Activated T-cell treated with anti-CD3 and anti-CD28 coated beads, Interleukin-2, amount 50 U/mL, for 4 hours (primary cell): Measurements from ENCODE around the gene FBXL14. TPM values are rescaled to one million over a fixed set of nuclear protein-coding genes. Genes with fewer than 3 reads are reported as not detected.
"Not testable (repeated sequence)": the region's sequence is repeated elsewhere in the genome, so short reads cannot be mapped to it uniquely, and the experiment has no call there.

Experiments used
- ATAC-seq, 2 donors: fragments of 200-7000 bp; cut with Tn5 transposase; one replicate each; pipeline ENCODE4 v1.10.0; 2021
- DNase-seq: peaks from one replicate; pipeline ENCODE4 v3.0.0-alpha.2; 2020
- H3K27me3 Mint-ChIP-seq: one replicate; pipeline ENCODE4 v1.8.0; 2021; ENCODE audit warnings: low read depth, mixed read lengths
- H3K36me3 Mint-ChIP-seq: one replicate; pipeline ENCODE4 v1.8.0; 2022; ENCODE audit warnings: mixed read lengths; ENCODE audit not compliant: insufficient read depth
- H3K4me1 Mint-ChIP-seq: one replicate; pipeline ENCODE4 v1.8.0; 2021; ENCODE audit warnings: low read depth, mixed read lengths
- H3K4me3 Mint-ChIP-seq: one replicate; pipeline ENCODE4 v1.8.0; 2021; ENCODE audit warnings: mild to moderate bottlenecking, moderate library complexity, mixed read lengths
- H3K9me3 Mint-ChIP-seq: one replicate; pipeline ENCODE4 v1.8.0; 2021; ENCODE audit warnings: mixed read lengths
- total RNA-seq, 3 donors: library from RNA; stranded (reverse); gene quantifications; one replicate each; pipeline ENCODE4 v1.2.1, GENCODE V29; 2021

FBXL14 gene
- total RNA-seq, 3 donors from 2014 or later = 22.8 to 25.2 (median 23.7) TPM

DNA sequence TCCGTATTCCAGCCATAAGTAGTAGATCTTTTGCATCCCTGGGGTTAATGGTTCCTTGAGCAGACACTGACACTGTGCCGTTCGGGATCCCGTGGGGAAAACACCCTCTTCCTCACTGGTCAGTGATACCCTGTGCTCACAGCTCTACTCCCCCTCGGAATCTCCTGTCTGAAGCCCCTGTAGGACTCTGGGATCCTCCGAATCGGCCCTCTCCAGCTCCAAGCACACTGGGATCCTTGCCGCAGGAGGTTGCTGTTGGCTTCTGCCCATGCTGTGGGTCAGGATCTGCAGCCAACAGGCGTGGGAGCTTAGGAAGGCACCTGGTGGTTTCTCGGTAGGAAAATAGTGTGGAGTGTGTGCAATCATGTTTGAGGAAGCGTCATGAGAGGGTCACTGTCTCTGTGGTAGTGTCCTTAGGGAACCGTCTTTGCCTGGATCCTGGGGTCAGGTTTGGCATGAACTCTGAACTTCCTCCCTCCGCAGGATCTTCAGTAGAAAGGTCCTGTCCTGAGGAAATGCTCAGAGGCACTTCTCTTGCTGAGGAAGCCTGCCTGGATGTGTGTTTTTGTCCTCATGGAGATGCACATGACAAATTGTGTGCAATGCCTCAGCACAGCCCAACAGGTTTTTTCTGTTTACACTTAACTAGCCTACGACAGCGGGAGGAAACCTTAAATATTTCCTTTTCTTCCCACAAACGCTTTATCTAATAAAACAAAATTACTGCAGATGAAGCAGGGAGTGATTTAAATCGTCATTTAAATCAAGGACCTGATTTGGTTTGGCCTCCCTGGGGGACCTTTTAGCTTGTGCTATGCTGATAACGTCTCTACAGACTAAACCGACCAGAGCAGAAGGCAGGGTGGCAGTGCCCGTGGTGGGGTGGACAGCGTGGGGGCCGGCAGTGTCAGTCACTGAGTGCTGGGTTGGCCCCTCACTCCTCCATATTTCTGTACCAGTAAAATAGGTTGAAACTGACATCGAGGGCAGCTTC lies 18.7 kb downstream of the FBXL14 start:
- Mint-ChIP-seq H3K9me3 (no peaks in the 10 kb centered on the region), H3K27me3 (no peaks in the 10 kb centered on the region), H3K4me1 (no peaks in the 10 kb centered on the region), H3K36me3 (no peaks in the 10 kb centered on the region), H3K4me3 (no peak overlapping the region)
- ATAC-seq (no peak), DNase-seq (no peak)

GRCh38 chr12:1574865-1575259 lies 19.5 kb downstream of the FBXL14 start:
- DNase-seq (no peak), ATAC-seq (no peak)
- Mint-ChIP-seq H3K4me1 (no peaks in the 10 kb centered on the region), H3K9me3 (no peaks in the 10 kb centered on the region), H3K36me3 (peaks cover 3% of the 10 kb centered on the region), H3K4me3 (no peak overlapping the region), H3K27me3 (no peaks in the 10 kb centered on the region)

DNA sequence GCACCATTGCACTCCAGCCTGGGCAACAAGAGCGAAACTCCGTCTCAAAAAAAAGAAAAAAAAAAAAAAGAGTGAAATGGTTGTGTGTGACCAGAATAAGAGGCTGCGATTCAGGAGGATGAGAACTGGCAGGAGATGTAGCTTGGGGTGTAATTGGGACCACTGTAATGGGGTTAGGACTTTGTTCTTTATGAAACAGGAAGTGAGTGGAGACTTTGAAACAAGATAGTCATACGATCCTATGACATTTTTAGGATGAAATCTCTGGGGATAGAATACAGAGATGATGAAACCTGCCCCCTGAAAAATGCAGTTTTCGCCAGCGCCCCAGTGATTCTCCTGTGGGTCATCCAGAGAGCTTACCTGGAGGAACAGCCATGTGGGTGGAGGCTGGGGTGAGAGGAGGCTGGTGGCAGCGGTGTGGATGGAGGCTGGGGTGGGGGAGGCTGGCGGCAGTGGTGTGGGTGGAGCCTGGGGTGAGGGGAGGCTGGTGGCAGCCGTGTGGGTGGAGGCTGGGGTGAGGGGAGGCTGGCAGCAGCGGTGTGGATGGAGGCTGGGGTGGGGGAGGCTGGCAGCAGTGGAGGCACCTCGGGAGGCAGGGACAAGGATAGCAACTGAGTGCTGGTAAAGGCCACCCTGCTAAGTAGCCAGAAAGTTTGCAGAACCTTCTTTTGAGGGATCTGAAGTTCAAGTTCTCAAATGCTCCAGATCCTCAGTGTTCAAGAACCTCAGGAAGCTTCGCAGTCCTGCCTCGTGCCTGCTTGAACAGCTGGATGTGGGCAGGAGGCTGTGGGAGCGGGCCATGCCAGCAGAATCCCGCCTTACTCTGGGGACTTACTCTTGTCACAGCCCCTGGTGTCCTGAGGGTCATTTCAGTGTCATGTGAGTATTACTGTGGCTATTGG lies 20.2 kb downstream of the FBXL14 start:
- Mint-ChIP-seq H3K36me3 (peaks cover 3% of the 10 kb centered on the region), H3K9me3 (no peaks in the 10 kb centered on the region), H3K27me3 (no peaks in the 10 kb centered on the region), H3K4me1 (no peaks in the 10 kb centered on the region), H3K4me3 (no peak overlapping the region)
- no peak for DNase-seq
- ATAC-seq = no peak

- peaks cover 3% of the 10 kb centered on the region for H3K36me3 Mint-ChIP-seq
These were observed 21.6 kb downstream of the FBXL14 start for GRCh38 chr12:1572731-1573130.

GRCh38 chr12:1567852-1568251 lies 26.5 kb downstream of the FBXL14 start:
- H3K4me3 Mint-ChIP-seq = no peak overlapping the region
- no peaks in the 10 kb centered on the region for H3K27me3 Mint-ChIP-seq
- no peak for ATAC-seq
- no peaks in the 10 kb centered on the region for H3K9me3 Mint-ChIP-seq
- DNase-seq = no peak
- peaks cover 10% of the 10 kb centered on the region for H3K36me3 Mint-ChIP-seq
- no peaks in the 10 kb centered on the region for H3K4me1 Mint-ChIP-seq

More at GRCh38 chr12:1572731-1573130, 21.6 kb downstream of the FBXL14 start:
- ATAC-seq = no peak
- no peak for DNase-seq
- Mint-ChIP-seq H3K9me3 (no peaks in the 10 kb centered on the region), H3K4me3 (no peak overlapping the region), H3K4me1 (no peaks in the 10 kb centered on the region), H3K27me3 (no peaks in the 10 kb centered on the region)

- DNase-seq = no peak
- Mint-ChIP-seq H3K9me3 (no peaks in the 10 kb centered on the region), H3K36me3 (peaks cover 10% of the 10 kb centered on the region), H3K27me3 (no peaks in the 10 kb centered on the region), H3K4me1 (no peaks in the 10 kb centered on the region), H3K4me3 (no peak overlapping the region)
- no peak for ATAC-seq
These were observed 27.8 kb downstream of the FBXL14 start for GRCh38 chr12:1566449-1567135.

- DNase-seq (no peak), ATAC-seq (no peak)
- Mint-ChIP-seq H3K4me1 (no peaks in the 10 kb centered on the region), H3K4me3 (no peak overlapping the region), H3K36me3 (peaks cover 7% of the 10 kb centered on the region), H3K9me3 (no peaks in the 10 kb centered on the region), H3K27me3 (no peaks in the 10 kb centered on the region)
These were observed 29.2 kb downstream of the FBXL14 start for GRCh38 chr12:1565172-1565571.

- no peak for DNase-seq
- Mint-ChIP-seq H3K4me1 (no peaks in the 10 kb centered on the region), H3K36me3 (peaks cover 7% of the 10 kb centered on the region), H3K27me3 (no peaks in the 10 kb centered on the region), H3K4me3 (no peak overlapping the region), H3K9me3 (no peaks in the 10 kb centered on the region)
- ATAC-seq = no peak
These were observed 30.3 kb downstream of the FBXL14 start for GRCh38 chr12:1564067-1564466.

GRCh38 chr12:1562813-1563407 lies 31.5 kb downstream of the FBXL14 start:
- no peaks in the 10 kb centered on the region for H3K27me3 Mint-ChIP-seq
- no peaks in the 10 kb centered on the region for H3K4me1 Mint-ChIP-seq
- ATAC-seq (no peak), DNase-seq (no peak)
- no peaks in the 10 kb centered on the region for H3K9me3 Mint-ChIP-seq
- H3K4me3 Mint-ChIP-seq = no peak overlapping the region
- H3K36me3 Mint-ChIP-seq = peaks cover 7% of the 10 kb centered on the region

DNA sequence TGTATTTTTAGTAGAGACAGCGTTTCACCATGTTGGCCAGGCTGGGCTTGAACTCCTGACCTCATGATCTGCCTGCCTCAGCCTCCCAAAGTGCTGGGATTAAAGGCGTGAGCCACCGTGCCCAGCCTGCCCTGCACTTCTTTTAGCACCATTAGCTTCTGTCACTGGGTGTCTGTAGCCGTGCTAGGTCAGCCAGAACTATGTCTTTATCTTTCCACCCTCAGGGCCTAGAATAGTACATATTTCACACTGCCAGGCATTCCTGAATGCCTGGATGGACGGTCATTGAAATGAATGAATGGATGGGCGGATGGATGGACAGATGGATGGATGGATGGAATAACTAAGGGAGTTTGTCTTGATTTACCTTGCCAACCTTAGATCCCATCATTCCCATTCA lies 33.7 kb downstream of the FBXL14 start:
- Mint-ChIP-seq H3K36me3 (peaks cover 6% of the 10 kb centered on the region), H3K27me3 (no peaks in the 10 kb centered on the region), H3K4me1 (no peaks in the 10 kb centered on the region), H3K9me3 (no peaks in the 10 kb centered on the region), H3K4me3 (no peak overlapping the region)
- DNase-seq (no peak), ATAC-seq (no peak)

GRCh38 chr12:1559676-1560091 lies 34.7 kb downstream of the FBXL14 start:
- H3K36me3 Mint-ChIP-seq = peaks cover 2% of the 10 kb centered on the region
- no peak overlapping the region for H3K4me3 Mint-ChIP-seq
- H3K27me3 Mint-ChIP-seq = no peaks in the 10 kb centered on the region
- no peaks in the 10 kb centered on the region for H3K9me3 Mint-ChIP-seq
- no peaks in the 10 kb centered on the region for H3K4me1 Mint-ChIP-seq
- DNase-seq (no peak), ATAC-seq (no peak)

DNA sequence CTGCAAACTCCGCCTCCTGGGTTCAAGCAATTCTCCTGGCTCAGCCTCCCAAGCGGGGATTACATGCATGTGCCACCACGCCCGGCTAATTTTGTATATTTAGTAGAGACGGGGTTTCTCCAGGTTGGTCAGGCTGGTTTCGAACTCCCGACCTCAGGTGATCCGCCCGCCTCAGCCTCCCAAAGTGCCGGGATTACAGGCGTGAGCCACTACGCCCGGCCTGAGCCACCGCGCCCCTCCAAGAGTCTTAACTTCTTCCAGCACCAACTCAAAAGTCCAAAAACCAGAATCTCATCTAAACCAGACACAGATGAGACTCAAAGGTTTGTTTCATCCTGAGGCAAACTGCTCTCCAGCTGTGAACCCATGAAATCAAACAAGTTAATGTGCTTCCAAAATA lies 36.3 kb downstream of the FBXL14 start:
- H3K4me3 Mint-ChIP-seq, H3K9me3 Mint-ChIP-seq, ATAC-seq, H3K36me3 Mint-ChIP-seq, H3K4me1 Mint-ChIP-seq, H3K27me3 Mint-ChIP-seq, DNase-seq: not testable (repeated sequence)

DNA sequence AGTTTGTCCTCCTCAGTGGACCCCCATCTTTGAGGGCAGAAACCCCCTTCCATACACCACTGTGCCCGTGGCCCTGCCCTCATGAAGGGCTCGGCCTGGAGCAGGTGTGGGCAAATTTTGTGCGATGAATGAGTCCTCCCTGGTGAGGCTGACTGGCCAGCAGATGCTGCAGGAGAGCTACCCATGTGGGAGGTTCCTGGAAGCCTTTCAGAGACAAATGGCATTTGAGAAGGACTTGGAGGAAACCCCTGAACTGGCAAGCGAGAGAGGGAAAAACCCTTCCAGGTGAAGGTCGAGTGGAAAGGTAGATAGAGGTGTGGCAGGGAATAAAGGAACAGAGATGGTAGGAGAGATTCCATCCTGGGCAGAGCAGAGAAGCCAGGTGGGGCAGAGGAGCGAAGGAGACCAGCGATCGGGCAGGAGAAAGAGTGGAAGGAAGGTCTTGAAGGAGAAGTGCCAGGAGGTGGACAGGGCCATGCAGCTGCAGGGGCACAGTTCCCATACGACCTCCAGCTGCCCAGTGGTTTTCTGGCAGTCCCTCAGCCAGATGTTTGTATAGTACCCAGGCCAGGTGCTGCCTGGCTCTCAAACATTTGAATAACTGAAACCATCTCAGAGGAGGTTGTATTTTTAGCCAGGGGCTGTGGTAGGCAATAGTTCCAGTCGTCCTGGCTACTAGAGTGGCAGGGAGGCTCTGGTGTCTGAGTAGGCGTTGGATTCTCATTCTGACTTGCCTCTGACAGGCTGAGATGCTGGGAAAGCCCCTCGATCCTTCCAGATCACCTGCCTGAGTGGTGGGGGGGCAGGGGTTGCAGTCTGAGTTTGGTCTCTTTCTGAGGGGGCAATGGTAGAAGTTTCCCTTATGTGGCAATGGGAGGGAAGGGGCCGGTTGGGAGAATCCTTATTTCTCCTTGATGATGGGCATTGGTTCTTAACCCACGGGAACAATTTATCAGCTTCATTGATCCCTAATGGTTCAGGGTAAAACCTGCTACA lies 40.1 kb downstream of the FBXL14 start:
- no peak overlapping the region for H3K4me3 Mint-ChIP-seq
- DNase-seq = no peak
- no peaks in the 10 kb centered on the region for H3K9me3 Mint-ChIP-seq
- peaks cover 5% of the 10 kb centered on the region for H3K4me1 Mint-ChIP-seq
- peak; percentile 83 to 92 for ATAC-seq
- peaks cover 3% of the 10 kb centered on the region for H3K27me3 Mint-ChIP-seq
- H3K36me3 Mint-ChIP-seq = no peaks in the 10 kb centered on the region
